ENCODE measurements around the gene EXOC7.

GRCh38 chr17:76091526-76092286 lies 11.9 kb downstream of the EXOC7 start:
- TF ChIP-seq CTCF (IDR thresholded peaks at IDR 0.05) (no peak), POLR2A (IDR thresholded peaks at IDR 0.05) (no peak)

All from prostate gland (tissue), 2 donors.